Measurements from ENCODE around the gene ZNF296. TPM values are rescaled to one million over a fixed set of nuclear protein-coding genes. Genes with fewer than 3 reads are reported as not detected.

ZNF296 gene
- 0.17 and 0.45 TPM in 2 replicates for total RNA-seq

DNA sequence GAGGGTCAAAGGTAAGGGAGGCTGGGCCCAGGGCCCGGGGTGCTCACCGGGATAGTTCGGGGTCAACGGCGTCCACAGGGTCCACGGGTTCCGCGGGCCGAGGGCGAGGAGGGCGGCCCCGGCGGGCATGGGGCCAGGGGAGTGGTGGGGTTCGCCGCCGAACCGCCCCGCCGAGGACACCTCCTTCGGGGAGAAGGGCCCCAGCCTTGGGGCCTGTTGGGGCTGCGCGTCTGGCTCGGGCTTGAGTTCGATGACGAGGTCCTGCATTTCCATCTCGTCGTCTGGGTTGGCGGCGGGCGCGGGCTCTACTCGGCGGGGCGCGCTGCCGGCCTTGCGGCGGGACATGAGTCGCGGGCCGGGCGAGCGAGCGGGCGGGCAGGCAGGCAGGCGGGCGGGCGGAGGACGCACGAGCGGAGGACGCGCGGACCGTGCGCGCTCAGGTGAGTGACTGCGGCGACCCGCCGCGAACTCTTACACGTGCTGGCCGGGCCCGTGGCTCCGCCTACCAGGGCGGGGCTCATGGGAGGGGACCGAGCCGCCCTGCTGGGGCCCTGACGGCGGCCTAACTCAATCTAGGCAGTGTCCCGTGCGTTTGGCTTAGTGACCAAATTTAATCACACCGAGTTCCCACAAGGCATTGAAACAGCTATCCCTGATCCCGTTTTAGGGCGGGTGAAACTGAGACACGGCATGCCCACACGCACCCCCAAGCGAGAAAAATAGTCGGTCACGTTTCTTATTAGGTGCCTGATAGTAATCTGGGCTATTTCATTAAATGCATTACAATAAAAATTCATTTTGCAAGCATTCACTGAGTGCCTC is at the start of gene ZNF296:
Gene ZNF296, minus strand, starts transcription at position 450 of the 822 bp plus-strand sequence. Its CDS starts 105 bp downstream, at position 345.

DNA sequence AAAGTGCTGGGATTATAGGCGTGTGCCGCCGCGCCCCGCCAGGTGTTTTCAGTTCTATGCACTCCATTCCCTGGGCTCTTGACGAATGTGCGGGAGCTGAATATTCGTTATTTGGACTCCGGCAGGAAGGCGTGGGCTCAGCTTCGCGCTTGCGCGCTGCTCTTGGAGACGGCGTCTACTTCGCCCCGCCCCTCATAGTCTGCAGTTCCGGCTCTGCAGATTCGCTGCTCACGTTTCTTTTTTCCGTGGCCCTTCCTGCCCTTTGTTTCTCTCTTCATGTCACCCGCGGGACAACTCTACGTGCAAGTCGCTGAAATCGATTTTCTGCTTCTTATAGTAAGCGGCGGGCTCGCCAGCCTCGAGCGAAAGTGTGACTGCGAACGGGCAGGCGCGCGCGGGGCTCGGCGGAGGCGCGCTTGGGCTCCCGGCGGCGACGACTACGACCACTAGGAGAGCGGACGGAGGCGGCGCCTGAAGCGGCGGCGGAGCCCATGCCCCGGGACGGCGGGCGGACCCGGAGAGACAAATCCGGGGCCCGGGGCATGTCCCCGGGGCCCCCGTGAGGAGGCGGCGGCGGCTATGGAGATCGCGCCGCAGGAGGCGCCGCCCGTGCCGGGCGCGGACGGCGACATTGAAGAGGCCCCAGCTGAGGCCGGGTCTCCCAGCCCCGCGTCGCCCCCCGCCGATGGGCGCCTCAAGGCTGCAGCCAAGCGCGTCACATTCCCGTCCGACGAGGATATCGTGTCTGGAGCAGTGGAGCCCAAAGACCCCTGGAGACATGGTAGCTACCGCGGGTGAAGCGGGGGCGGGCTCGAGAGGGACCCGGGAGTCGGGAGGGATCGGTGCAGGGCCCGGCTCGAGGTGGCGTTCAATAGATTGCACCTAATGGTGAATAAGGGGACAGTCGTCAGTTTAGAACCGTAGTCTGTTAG is 16.7 kb upstream of the ZNF296 start, which contains the start of gene PPP1R37:
Gene PPP1R37, plus strand, starts transcription at position 433 of the 932 bp plus-strand sequence. Its CDS starts 147 bp downstream, at position 580.

DNA sequence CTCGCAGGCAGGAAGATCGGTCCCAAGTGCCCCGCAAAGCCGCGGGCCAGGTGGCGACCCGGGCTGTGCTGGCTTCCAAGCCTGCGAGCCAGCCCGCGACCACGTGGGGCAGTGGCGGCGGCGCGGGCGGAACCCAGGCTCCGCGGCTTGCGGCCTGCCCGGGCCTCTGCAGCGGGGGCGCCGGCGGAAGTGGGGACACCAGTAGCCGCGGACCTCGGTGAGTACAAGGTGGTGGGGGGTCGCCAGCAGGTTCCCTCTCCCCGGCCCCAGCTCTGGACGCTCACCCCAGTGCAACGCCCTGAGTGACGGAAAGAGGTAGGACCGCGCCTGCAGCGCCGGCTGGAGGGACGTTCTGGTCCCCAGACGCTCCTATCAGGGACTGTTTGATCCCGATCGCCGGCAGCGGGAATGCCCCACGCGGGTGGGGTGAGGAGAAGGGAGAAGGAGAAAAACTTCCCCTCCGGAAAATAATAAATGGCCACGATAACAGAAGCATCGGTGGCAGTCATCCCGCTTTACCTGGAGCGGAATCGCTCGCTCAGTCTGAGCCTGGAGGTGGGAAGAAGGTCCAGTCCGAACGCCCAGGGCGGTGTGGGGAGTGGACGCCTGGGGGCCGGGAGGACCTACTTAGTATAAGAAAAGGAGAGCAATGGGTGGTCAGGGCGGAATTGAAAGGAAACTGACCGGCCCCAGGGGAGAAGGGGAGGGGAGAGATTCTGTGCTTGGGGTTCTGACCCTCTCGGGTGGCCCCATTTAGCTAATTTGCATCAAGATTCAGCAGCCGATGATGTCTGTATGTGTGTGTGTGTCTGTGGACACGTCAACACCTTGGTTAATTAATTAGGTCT is 3.0 kb upstream of the ZNF296 start, which contains the start of gene GEMIN7:
Gene GEMIN7, plus strand, starts transcription at position 198 of the 848 bp plus-strand sequence. CDS start 10,855 bp downstream, outside the sequence.

DNA sequence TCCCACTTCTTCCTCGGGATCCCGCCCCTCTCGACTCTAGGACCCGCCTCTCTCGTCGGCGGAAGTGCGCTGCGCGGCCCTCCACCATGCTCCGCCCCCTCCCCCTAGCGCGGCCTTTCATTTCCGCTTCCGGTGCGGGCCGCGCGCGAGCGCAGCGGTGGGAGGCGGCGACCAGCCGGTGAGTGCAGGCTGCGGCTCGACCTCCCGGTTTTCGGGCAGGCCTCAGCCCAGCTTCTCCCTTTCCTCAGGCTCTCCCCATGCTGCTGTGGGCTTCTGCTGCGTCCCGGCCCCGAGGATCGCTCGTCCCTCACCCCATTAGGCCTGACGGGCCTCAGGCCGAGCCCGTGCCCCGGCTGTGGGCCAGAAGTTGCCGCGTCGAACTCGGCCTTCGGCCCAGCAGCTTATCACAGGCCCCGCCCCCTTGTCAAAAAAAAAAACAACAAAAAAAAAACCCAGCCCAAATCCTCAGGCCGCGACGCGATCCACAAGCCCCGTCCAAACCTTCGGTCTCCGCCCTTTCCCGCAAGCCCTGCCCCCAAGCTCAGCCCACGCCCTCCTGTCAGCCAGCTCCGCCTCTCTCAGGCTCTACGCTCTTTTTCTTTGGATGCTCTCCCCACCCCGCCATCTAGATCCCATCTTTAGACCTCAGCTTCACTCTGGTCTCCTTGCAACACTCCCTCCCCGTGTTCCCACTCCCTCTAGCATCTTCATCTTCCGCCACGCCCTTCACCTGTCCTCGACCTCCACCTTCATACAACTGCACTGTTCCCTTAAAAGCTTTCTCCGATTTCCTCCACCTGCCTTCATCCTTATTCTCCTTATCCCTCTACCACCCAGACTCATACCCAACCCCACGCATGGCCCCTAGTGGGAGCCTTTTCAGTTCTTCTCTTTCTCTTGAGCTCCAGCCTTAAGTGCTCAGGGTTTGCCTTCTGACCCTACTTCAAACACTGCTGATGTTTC is 37.1 kb downstream of the ZNF296 start, which contains the start of gene CLASRP:
Gene CLASRP, plus strand, starts transcription at position 115 of the 963 bp plus-strand sequence. CDS start 1,168 bp downstream, outside the sequence.

Other genes starting within 250 kb of the ZNF296 start
- gene NECTIN2, start 230.2 kb downstream of the ZNF296 start, total RNA-seq: 117 TPM in 2 replicates
- 82.2 and 93.8 TPM in 2 replicates for gene TOMM40, start 185.2 kb downstream of the ZNF296 start, total RNA-seq
- 21.0 and 25.3 TPM in 2 replicates for gene APOE, start 170.7 kb downstream of the ZNF296 start, total RNA-seq
- 15.8 and 15.9 TPM in 2 replicates for gene APOC1, start 161.9 kb downstream of the ZNF296 start, total RNA-seq
- gene APOC4, start 134.2 kb downstream of the ZNF296 start, total RNA-seq: not detected in 2 replicates
- gene APOC2, start 130.4 kb downstream of the ZNF296 start, total RNA-seq: not detected in 2 replicates
- 53.2 and 62.5 TPM in 2 replicates for gene CLPTM1, start 121.1 kb downstream of the ZNF296 start, total RNA-seq
- 9.9 and 11.6 TPM in 2 replicates for gene RELB, start 75.0 kb downstream of the ZNF296 start, total RNA-seq
- 34.9 and 46.4 TPM in 2 replicates for gene CLASRP, start 37.4 kb downstream of the ZNF296 start, total RNA-seq
- 34.6 and 45.5 TPM in 2 replicates for gene GEMIN7, start 2.8 kb upstream of the ZNF296 start, total RNA-seq
- 28.7 and 30.3 TPM in 2 replicates for gene PPP1R37, start 16.7 kb upstream of the ZNF296 start, total RNA-seq
- gene NKPD1, start 84.5 kb upstream of the ZNF296 start, total RNA-seq: 0.15 and 0.34 TPM in 2 replicates
- gene TRAPPC6A, start 101.8 kb upstream of the ZNF296 start, total RNA-seq: 10.1 and 13.2 TPM in 2 replicates
- 3.2 and 6.4 TPM in 2 replicates for gene BLOC1S3, start 102.3 kb upstream of the ZNF296 start, total RNA-seq
- not detected in 2 replicates for gene EXOC3L2, start 168.9 kb upstream of the ZNF296 start, total RNA-seq
- 12.8 and 14.0 TPM in 2 replicates for gene MARK4, start 174.8 kb upstream of the ZNF296 start, total RNA-seq
- 0.15 and 0.17 TPM in 2 replicates for gene CKM, start 246.4 kb upstream of the ZNF296 start, total RNA-seq

All from bronchus fibroblast of lung (primary cell).